IPS-15b (cell line): Measurements from ENCODE around the gene NCLN.
"Not testable (repeated sequence)": the region's sequence is repeated elsewhere in the genome, so short reads cannot be mapped to it uniquely, and the experiment has no call there.

Source experiments
- H3K27me3 ChIP-seq: one replicate; pipeline ENCODE4 v1.6.1; 2013; ENCODE audit warnings: low read length; ENCODE audit not compliant: control insufficient read depth, insufficient read depth
- H3K36me3 ChIP-seq: one replicate; pipeline ENCODE4 v1.6.1; 2013; ENCODE audit warnings: low read length; ENCODE audit not compliant: control insufficient read depth, insufficient read depth
- H3K4me1 ChIP-seq: one replicate; pipeline ENCODE4 v1.6.1; 2013; ENCODE audit warnings: mild to moderate bottlenecking, low read length; ENCODE audit not compliant: control insufficient read depth, insufficient read depth
- H3K4me3 ChIP-seq: one replicate; pipeline ENCODE4 v1.5.1; 2013; ENCODE audit warnings: low read depth, low read length
- H3K9ac ChIP-seq: one replicate; pipeline ENCODE4 v1.6.1; 2013; ENCODE audit warnings: low read depth, mild to moderate bottlenecking, low read length
- H3K9me3 ChIP-seq: one replicate; pipeline ENCODE4 v1.6.1; 2013; ENCODE audit warnings: mild to moderate bottlenecking, low read length; ENCODE audit not compliant: control insufficient read depth, insufficient read depth

NCLN gene

GRCh38 chr19:3198901-3199700, 13.4 kb downstream of the NCLN start:
- no peaks in the 10 kb centered on the region for H3K27me3 ChIP-seq
- no peak overlapping the region for H3K4me3 ChIP-seq
- no peaks in the 10 kb centered on the region for H3K4me1 ChIP-seq
- H3K9me3 ChIP-seq: no peaks in the 10 kb centered on the region
- no peak overlapping the region for H3K9ac ChIP-seq
- peaks cover 46% of the 10 kb centered on the region for H3K36me3 ChIP-seq

GRCh38 chr19:3201072-3201700, 15.5 kb downstream of the NCLN start:
- peaks cover 53% of the 10 kb centered on the region for H3K36me3 ChIP-seq
- H3K9me3 ChIP-seq: no peaks in the 10 kb centered on the region
- H3K4me3 ChIP-seq: no peak overlapping the region
- H3K4me1 ChIP-seq: no peaks in the 10 kb centered on the region
- H3K9ac ChIP-seq: no peak overlapping the region
- no peaks in the 10 kb centered on the region for H3K27me3 ChIP-seq

- Histone ChIP-seq H3K9me3 (no peaks in the 10 kb centered on the region), H3K4me3 (no peak overlapping the region), H3K36me3 (peaks cover 50% of the 10 kb centered on the region), H3K4me1 (no peaks in the 10 kb centered on the region), H3K9ac (no peak overlapping the region), H3K27me3 (no peaks in the 10 kb centered on the region)
Observed at GRCh38 chr19:3201911-3202310, 16.2 kb downstream of the NCLN start.

GRCh38 chr19:3202346-3202745, 16.6 kb downstream of the NCLN start:
- Histone ChIP-seq H3K27me3 (no peaks in the 10 kb centered on the region), H3K36me3 (peaks cover 52% of the 10 kb centered on the region), H3K9me3 (no peaks in the 10 kb centered on the region), H3K9ac (no peak overlapping the region), H3K4me1 (no peaks in the 10 kb centered on the region), H3K4me3 (no peak overlapping the region)

- not testable (repeated sequence) for H3K9me3 ChIP-seq, H3K4me1 ChIP-seq, H3K9ac ChIP-seq, H3K4me3 ChIP-seq, H3K27me3 ChIP-seq
- H3K36me3 ChIP-seq: peaks cover 57% of the 10 kb centered on the region
Observed at GRCh38 chr19:3202895-3203294, 17.2 kb downstream of the NCLN start.

- H3K4me1 ChIP-seq: no peaks in the 10 kb centered on the region
- no peak overlapping the region for H3K4me3 ChIP-seq
- H3K27me3 ChIP-seq: no peaks in the 10 kb centered on the region
- no peak overlapping the region for H3K9ac ChIP-seq
- H3K36me3 ChIP-seq: peaks cover 51% of the 10 kb centered on the region
- no peaks in the 10 kb centered on the region for H3K9me3 ChIP-seq
Observed at GRCh38 chr19:3203805-3204645, 18.3 kb downstream of the NCLN start.

GRCh38 chr19:3204646-3205275, 19.0 kb downstream of the NCLN start:
- Histone ChIP-seq H3K36me3 (peaks cover 48% of the 10 kb centered on the region), H3K9ac (no peak overlapping the region), H3K27me3 (no peaks in the 10 kb centered on the region)

GRCh38 chr19:3206216-3206953, 20.7 kb downstream of the NCLN start:
- Histone ChIP-seq H3K9ac (no peak overlapping the region), H3K27me3 (no peaks in the 10 kb centered on the region), H3K4me1 (peaks cover 2% of the 10 kb centered on the region), H3K4me3 (no peak overlapping the region), H3K36me3 (peaks cover 40% of the 10 kb centered on the region), H3K9me3 (no peaks in the 10 kb centered on the region)

More at GRCh38 chr19:3204646-3205275, 19.0 kb downstream of the NCLN start:
- Histone ChIP-seq H3K9me3 (no peaks in the 10 kb centered on the region), H3K4me1 (no peaks in the 10 kb centered on the region), H3K4me3 (no peak overlapping the region)

- no peaks in the 10 kb centered on the region for H3K9me3 ChIP-seq
- H3K27me3 ChIP-seq: no peaks in the 10 kb centered on the region
- no peak overlapping the region for H3K4me3 ChIP-seq
- H3K36me3 ChIP-seq: peaks cover 34% of the 10 kb centered on the region
- peaks cover 2% of the 10 kb centered on the region for H3K4me1 ChIP-seq
- H3K9ac ChIP-seq: no peak overlapping the region
Observed at GRCh38 chr19:3207461-3208242, 21.9 kb downstream of the NCLN start.

GRCh38 chr19:3208317-3209207, 22.8 kb downstream of the NCLN start:
- H3K9me3 ChIP-seq: no peaks in the 10 kb centered on the region
- peaks cover 2% of the 10 kb centered on the region for H3K4me1 ChIP-seq
- H3K9ac ChIP-seq: no peak overlapping the region
- peaks cover 32% of the 10 kb centered on the region for H3K36me3 ChIP-seq
- H3K27me3 ChIP-seq: no peaks in the 10 kb centered on the region
- H3K4me3 ChIP-seq: no peak overlapping the region
